ENCODE results near the gene SEC61A2. TPM values are rescaled to one million over a fixed set of nuclear protein-coding genes. Genes with fewer than 3 reads are reported as not detected.

SEC61A2 gene
- total and polyA plus RNA-seq, 2 donors (not counting 3 experiments of a cell fraction or from before 2014, with no cell fraction given) = 7.3 to 7.5 TPM

DNA sequence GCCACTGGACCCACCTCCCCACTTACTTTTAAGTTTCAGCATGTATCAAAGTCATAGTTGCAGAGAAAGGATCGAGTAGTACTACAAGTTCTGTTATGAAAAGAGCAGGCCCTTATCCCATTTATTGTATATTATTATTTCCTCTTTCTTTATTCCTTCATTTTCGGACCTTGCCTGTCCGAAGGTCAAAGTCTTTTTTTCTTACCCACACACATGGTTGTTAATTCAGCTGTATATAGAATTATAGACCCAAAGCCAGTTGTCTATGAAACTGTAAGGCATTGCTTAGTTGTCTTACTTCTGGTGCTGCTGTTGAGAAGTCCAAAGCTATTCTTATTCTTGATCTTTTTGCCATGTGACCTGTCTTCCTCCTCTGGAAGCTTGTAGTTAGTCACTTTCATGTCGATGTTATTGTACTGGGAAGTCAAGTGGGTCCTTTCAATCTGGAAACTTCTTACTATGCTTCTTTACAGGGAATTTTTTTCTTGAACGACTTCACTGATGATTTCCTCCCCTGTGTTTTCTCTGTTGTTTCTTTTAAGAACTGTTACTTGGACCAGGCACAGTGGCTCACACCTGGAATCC is 57.9 kb downstream of the SEC61A2 start:
- no peak overlapping the region for H3K4me3 ChIP-seq (replicated peaks in 1 of 3; ENCODE audit: insufficient read depth in 1 of 3, low read depth in 1 of 3, low read length in 3 of 3)
- no peak overlapping the region for H3K9ac ChIP-seq (replicated peaks; ENCODE audit: extremely low read depth, insufficient read depth, low read length)
- ChIA-PET CTCF (no interaction called here), POLR2A (no interaction called here)
- intact Hi-C loops (cut with micrococcal nuclease) (no loop called here), dilution Hi-C loops (cut with MboI; ENCODE audit: extremely low pct_ligation_motif_present, low sequenced_read_pairs) (no loop called here)
- no peaks in the 10 kb centered on the region for H3K27me3 ChIP-seq (ENCODE audit: control insufficient read depth in 2 of 2, insufficient read depth in 2 of 2, low read length in 2 of 2)
- H3K9me1 ChIP-seq (replicated peaks; ENCODE audit: control insufficient read depth, extremely low read depth, insufficient read depth, low read length) = no peaks in the 10 kb centered on the region
- H3K27ac ChIP-seq (ENCODE audit: insufficient read depth, low read depth, low read length) = no peak overlapping the region
- BruUV-seq (replicated peaks) = no TSS peak
- FAIRE-seq = peak; percentile 52
- TF ChIP-seq JUN (IDR thresholded peaks at IDR 0.05; ENCODE audit: borderline replicate concordance, insufficient read depth, insufficient read length, low read depth) = no peak
- TF ChIP-seq EZH2 (IDR thresholded peaks at IDR 0.05; ENCODE audit: borderline replicate concordance, low read depth, low read length, severe bottlenecking) = no peak
- no peak for TF ChIP-seq FOS (IDR thresholded peaks at IDR 0.05; ENCODE audit: borderline replicate concordance, insufficient read depth, low read length)
- TF ChIP-seq, protein P1, sequence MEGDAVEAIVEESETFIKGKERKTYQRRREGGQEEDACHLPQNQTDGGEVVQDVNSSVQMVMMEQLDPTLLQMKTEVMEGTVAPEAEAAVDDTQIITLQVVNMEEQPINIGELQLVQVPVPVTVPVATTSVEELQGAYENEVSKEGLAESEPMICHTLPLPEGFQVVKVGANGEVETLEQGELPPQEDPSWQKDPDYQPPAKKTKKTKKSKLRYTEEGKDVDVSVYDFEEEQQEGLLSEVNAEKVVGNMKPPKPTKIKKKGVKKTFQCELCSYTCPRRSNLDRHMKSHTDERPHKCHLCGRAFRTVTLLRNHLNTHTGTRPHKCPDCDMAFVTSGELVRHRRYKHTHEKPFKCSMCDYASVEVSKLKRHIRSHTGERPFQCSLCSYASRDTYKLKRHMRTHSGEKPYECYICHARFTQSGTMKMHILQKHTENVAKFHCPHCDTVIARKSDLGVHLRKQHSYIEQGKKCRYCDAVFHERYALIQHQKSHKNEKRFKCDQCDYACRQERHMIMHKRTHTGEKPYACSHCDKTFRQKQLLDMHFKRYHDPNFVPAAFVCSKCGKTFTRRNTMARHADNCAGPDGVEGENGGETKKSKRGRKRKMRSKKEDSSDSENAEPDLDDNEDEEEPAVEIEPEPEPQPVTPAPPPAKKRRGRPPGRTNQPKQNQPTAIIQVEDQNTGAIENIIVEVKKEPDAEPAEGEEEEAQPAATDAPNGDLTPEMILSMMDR (IDR thresholded peaks at IDR 0.05; ENCODE audit: extremely low read depth in 1 of 2, insufficient read depth in 1 of 2, low read depth in 1 of 2, low read length in 2 of 2) = no peak
- no peak for DNase-seq (ENCODE audit: low read depth, low spot score)
- H3K9me3 ChIP-seq (replicated peaks; ENCODE audit: control insufficient read depth, insufficient read depth, low read length) = no peaks in the 10 kb centered on the region
- H3K36me3 ChIP-seq (ENCODE audit: control insufficient read depth in 2 of 2, extremely low read depth in 1 of 2, insufficient read depth in 2 of 2, low read length in 2 of 2) = peaks cover 0 to 8% of the 10 kb centered on the region in 2 experiments
- peaks cover 23% of the 10 kb centered on the region for H3K4me1 ChIP-seq (ENCODE audit: control insufficient read depth, extremely low read depth, insufficient read depth, low read length)
- H4K20me1 ChIP-seq (replicated peaks; ENCODE audit: control insufficient read depth, extremely low read depth, insufficient read depth, low read length) = no peaks in the 10 kb centered on the region
- H3K4me2 ChIP-seq (ENCODE audit: insufficient read depth, low read length) = no peak overlapping the region
- H3K79me2 ChIP-seq (ENCODE audit: control insufficient read depth, insufficient read depth, low read length) = peaks cover 34% of the 10 kb centered on the region
- no peak overlapping the region for H2AFZ ChIP-seq (ENCODE audit: low read depth, low read length)

DNA sequence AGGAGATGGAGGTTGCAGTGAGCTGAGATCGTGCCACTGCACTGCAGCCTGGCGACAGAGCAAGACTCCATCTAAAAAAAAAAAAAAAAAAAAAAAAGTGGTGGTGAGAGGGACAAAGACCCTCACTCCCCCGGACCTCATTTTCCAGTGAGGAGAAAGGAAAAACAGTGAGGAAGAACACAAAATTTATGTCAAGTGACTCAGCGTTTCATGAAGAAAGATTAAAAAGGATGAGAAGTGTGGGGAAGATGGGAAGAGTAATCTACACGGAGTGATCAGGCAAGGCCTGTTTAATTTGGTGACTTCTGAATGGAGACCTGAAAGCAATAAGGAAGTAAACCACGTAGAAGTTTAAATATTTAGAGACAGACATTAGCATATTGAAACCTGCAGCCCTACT is 59.2 kb downstream of the SEC61A2 start:
- DNase-seq (ENCODE audit: low read depth, low spot score) (no peak), FAIRE-seq (no peak)
- peaks cover 0 to 8% of the 10 kb centered on the region in 2 experiments for H3K36me3 ChIP-seq (ENCODE audit: control insufficient read depth in 2 of 2, extremely low read depth in 1 of 2, insufficient read depth in 2 of 2, low read length in 2 of 2)
- no peak overlapping the region for H2AFZ ChIP-seq (ENCODE audit: low read depth, low read length)
- H3K4me1 ChIP-seq (ENCODE audit: control insufficient read depth, extremely low read depth, insufficient read depth, low read length) = peaks cover 23% of the 10 kb centered on the region
- H3K4me2 ChIP-seq (ENCODE audit: insufficient read depth, low read length) = no peak overlapping the region
- H3K9me3 ChIP-seq (replicated peaks; ENCODE audit: control insufficient read depth, insufficient read depth, low read length) = no peaks in the 10 kb centered on the region
- no peaks in the 10 kb centered on the region for H3K27me3 ChIP-seq (ENCODE audit: control insufficient read depth in 2 of 2, insufficient read depth in 2 of 2, low read length in 2 of 2)
- ChIA-PET CTCF (no interaction called here), POLR2A (no interaction called here)
- no TSS peak for BruUV-seq (replicated peaks)
- H3K9me1 ChIP-seq (replicated peaks; ENCODE audit: control insufficient read depth, extremely low read depth, insufficient read depth, low read length) = no peaks in the 10 kb centered on the region
- H4K20me1 ChIP-seq (replicated peaks; ENCODE audit: control insufficient read depth, extremely low read depth, insufficient read depth, low read length) = no peaks in the 10 kb centered on the region
- H3K9ac ChIP-seq (replicated peaks; ENCODE audit: extremely low read depth, insufficient read depth, low read length) = no peak overlapping the region
- TF ChIP-seq POLR2A (IDR thresholded peaks at IDR 0.05; ENCODE audit: low read depth, low read length) (no peak), POLR2AphosphoS5 (IDR thresholded peaks at IDR 0.05; ENCODE audit: insufficient read depth, low read depth, low read length) (no peak), JUN (IDR thresholded peaks at IDR 0.05; ENCODE audit: borderline replicate concordance, insufficient read depth, insufficient read length, low read depth) (no peak), MYC (IDR thresholded peaks at IDR 0.05; ENCODE audit: low read depth, low read length) (no peak), EZH2 (IDR thresholded peaks at IDR 0.05; ENCODE audit: borderline replicate concordance, low read depth, low read length, severe bottlenecking) (no peak), GATA2 (IDR thresholded peaks at IDR 0.05; ENCODE audit: insufficient read depth, insufficient read length, low read depth, low read length) (no peak), FOS (IDR thresholded peaks at IDR 0.05; ENCODE audit: borderline replicate concordance, insufficient read depth, low read length) (no peak)
- TF ChIP-seq, protein P2, sequence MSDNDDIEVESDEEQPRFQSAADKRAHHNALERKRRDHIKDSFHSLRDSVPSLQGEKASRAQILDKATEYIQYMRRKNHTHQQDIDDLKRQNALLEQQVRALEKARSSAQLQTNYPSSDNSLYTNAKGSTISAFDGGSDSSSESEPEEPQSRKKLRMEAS (IDR thresholded peaks at IDR 0.05; ENCODE audit: insufficient read depth, insufficient read length) = no peak
- TF ChIP-seq, protein P1 (IDR thresholded peaks at IDR 0.05; ENCODE audit: extremely low read depth in 1 of 2, insufficient read depth in 1 of 2, low read depth in 1 of 2, low read length in 2 of 2) = no peak
- H3K4me3 ChIP-seq (replicated peaks in 1 of 3; ENCODE audit: insufficient read depth in 1 of 3, low read depth in 1 of 3, low read length in 3 of 3) = no peak overlapping the region
- dilution Hi-C loops (cut with MboI; ENCODE audit: extremely low pct_ligation_motif_present, low sequenced_read_pairs) = no loop called here
- no peak overlapping the region for H3K27ac ChIP-seq (ENCODE audit: insufficient read depth, low read depth, low read length)
- H3K79me2 ChIP-seq (ENCODE audit: control insufficient read depth, insufficient read depth, low read length) = peaks cover 45% of the 10 kb centered on the region
- intact Hi-C loops (cut with micrococcal nuclease) = no loop called here

Data from endothelial cell of umbilical vein (primary cell).